GM12878 (cell line): Measurements from ENCODE around the gene CYYR1. TPM values are rescaled to one million over a fixed set of nuclear protein-coding genes. Genes with fewer than 3 reads are reported as not detected.

Source experiments
- ATAC-seq: fragments of 200-7000 bp; cut with Tn5 transposase; 3 replicates; pipeline ENCODE4 v1.9.1; 2020; ENCODE audit warnings: mild to moderate bottlenecking, moderate library complexity
- BruUV-seq: library from RNA; stranded (reverse); fragments of 400-500 nt; replicated peaks from 2 replicates; lab custom pipeline; 2021; lab: Mats Ljungman, UMichigan
- CTCF ChIA-PET: fragments of 300-600 bp; sonication (Branson Sonifier 250); formaldehyde crosslinking; extraction: SDS; loops from one replicate; lab custom pipeline; 2021; ENCODE audit warnings: inconsistent platforms; lab: Yijun Ruan, JAX
- POLR2A ChIA-PET: fragments of 350-600 bp; formaldehyde crosslinking; extraction: SDS; loops from one replicate; lab custom pipeline; 2021; ENCODE audit warnings: inconsistent platforms; lab: Charles Lee
- RAD21 ChIA-PET: fragments of 300-600 bp; sonication (Branson Sonifier 250); formaldehyde crosslinking; loops from one replicate; lab custom pipeline; 2023; ENCODE audit warnings: antibody characterized with exemption; ENCODE audit not compliant: unreplicated experiment; lab: Charles Lee
- SMC1A ChIA-PET: fragments of 300-600 bp; sonication (Branson Sonifier 250); formaldehyde crosslinking; loops from one replicate; lab custom pipeline; 2023; ENCODE audit not compliant: unreplicated experiment, uncharacterized antibody; lab: Charles Lee
- DNase-seq: peaks from one replicate; pipeline ENCODE4 v3.0.0-alpha.2; 2011; ENCODE audit warnings: low read depth, low spot score
- FAIRE-seq: peaks from 3 replicates; lab custom pipeline; 2011; peaks lifted over from hg19 to GRCh38; lab: Jason Lieb, UNC
- H2AFZ ChIP-seq: 2 replicates; pipeline ENCODE4 v1.6.0; 2011; ENCODE audit warnings: low read depth, low read length, control low read depth; ENCODE audit not compliant: control insufficient read depth
- H3K27ac ChIP-seq: 2 replicates; pipeline ENCODE4 v1.5.1; 2011; ENCODE audit warnings: control low read depth; ENCODE audit not compliant: control insufficient read depth, insufficient read depth
- H3K27me3 ChIP-seq, 2 experiments: replicated peaks in 1 of 2; 2 replicates each; pipeline versions ENCODE4 v1.6.0 to v1.6.1; 2011; ENCODE audit warnings: low read length in 1 of 2; ENCODE audit not compliant: control insufficient read depth in 2 of 2, insufficient read depth in 2 of 2
- H3K36me3 ChIP-seq, 2 experiments: 2 replicates each; pipeline ENCODE4 v1.5.1; 2011; ENCODE audit warnings: low read length in 1 of 2; ENCODE audit not compliant: control insufficient read depth in 2 of 2, insufficient read depth in 2 of 2
- H3K4me1 ChIP-seq: 2 replicates; pipeline ENCODE4 v1.6.1; 2011; ENCODE audit warnings: mild to moderate bottlenecking, low read length, moderate library complexity, mixed read lengths; ENCODE audit not compliant: control insufficient read depth, insufficient read depth
- H3K4me2 ChIP-seq: 2 replicates; pipeline ENCODE4 v1.6.0; 2011; ENCODE audit warnings: control low read depth; ENCODE audit not compliant: control insufficient read depth, insufficient read depth
- H3K4me3 ChIP-seq: fragments of 200-600 bp; sonication (generic); 2 replicates; pipeline ENCODE4 v1.5.1; 2016
- H3K79me2 ChIP-seq: 2 replicates; pipeline ENCODE4 v1.6.0; 2011; ENCODE audit warnings: low read length; ENCODE audit not compliant: control insufficient read depth, insufficient read depth
- H3K9ac ChIP-seq: 2 replicates; pipeline ENCODE4 v1.8.0; 2011; ENCODE audit warnings: low read length, control low read depth, mixed read lengths; ENCODE audit not compliant: control insufficient read depth, insufficient read depth
- H3K9me3 ChIP-seq: replicated peaks from 3 replicates; pipeline ENCODE4 v1.5.1; 2011; ENCODE audit warnings: mild to moderate bottlenecking, low read length; ENCODE audit not compliant: control insufficient read depth, insufficient read depth
- H4K20me1 ChIP-seq: 2 replicates; pipeline ENCODE4 v1.6.0; 2011; ENCODE audit not compliant: control insufficient read depth, insufficient read depth
- CEBPZ ChIP-seq: fragments of 150-350 bp; IDR thresholded peaks from 2 replicates; pipeline ENCODE4 v1.6.1; 2016; ENCODE audit warnings: low read depth, low read length
- GATAD2B ChIP-seq: fragments of 450-650 bp; conservative IDR thresholded peaks from 2 replicates; pipeline ENCODE4 v1.6.1; 2017; ENCODE audit warnings: low read depth, mild to moderate bottlenecking, moderate library complexity
- JUNB ChIP-seq: IDR thresholded peaks from 2 replicates; pipeline ENCODE4 v1.6.1; 2016; ENCODE audit warnings: antibody characterized with exemption, mild to moderate bottlenecking
- RUNX3 ChIP-seq: IDR thresholded peaks from 2 replicates; pipeline ENCODE4 v1.6.1; 2012; ENCODE audit warnings: low read length, inconsistent platforms
- ZZZ3 ChIP-seq: IDR thresholded peaks from 2 replicates; pipeline ENCODE4 v1.6.1; 2011; ENCODE audit warnings: low read depth; ENCODE audit not compliant: control insufficient read depth, insufficient read length
- WGBS: methylation state at CpG from one replicate; pipeline ENCODE4 v1.1.6; 2016; ENCODE audit warnings: low lambda C conversion rate; ENCODE audit not compliant: insufficient replicate concordance, insufficient coverage; ENCODE audit errors: missing lambda C conversion rate; 5-methylcytosine and 5-hydroxymethylcytosine counted together
- in situ Hi-C: fragments of 300-500 bp; cut with MboI; formaldehyde crosslinking; loops from 9 replicates; pipeline ENCODE4 v1.14.3; 2018; ENCODE audit warnings: mixed read lengths
- intact Hi-C: fragments of 100-400 bp; cut with micrococcal nuclease; formaldehyde crosslinking; loops from one replicate; pipeline ENCODE4 v1.14.2; 2022; ENCODE audit not compliant: unreplicated experiment
- polyA plus RNA-seq, 11 experiments: library from polyadenylated mRNA; depleted of rRNA in 4 of 11; unstranded in 6 of 11; stranded (reverse) in 5 of 11; fragments of >200 nt; fragmentation: Nextera tagmentation in 4 of 11; fragmentation: Illumina TruSeq in 1 of 11; extraction: Ambion mirVana in 4 of 11; extraction: Trizol in 1 of 11; gene quantifications; 1 replicate in 1 of 11; 2 replicates in 10 of 11; pipeline versions ENCODE4 v1.2.1 to v1.2.3, GENCODE V29; 2011 to 2016; ENCODE audit warnings: inconsistent platforms in 2 of 11, missing spikeins in 2 of 11, low read depth in 1 of 11
- total RNA-seq, 4 experiments: library from RNA; depleted of rRNA in 3 of 4; stranded (reverse); fragments of >200 nt in 3 of 4; fragmentation: Illumina TruSeq in 1 of 4; extraction: Trizol in 1 of 4; gene quantifications; 2 replicates each; pipeline versions ENCODE4 v1.2.1 to v1.2.3, GENCODE V29; 2013 to 2021

The CYYR1 gene
- total and polyA plus RNA-seq, 10 of the 15 experiments (the other 5 are each of a cell fraction or from before 2014, with no cell fraction given) = 0.11 to 0.13 TPM; not detected in 8

DNA sequence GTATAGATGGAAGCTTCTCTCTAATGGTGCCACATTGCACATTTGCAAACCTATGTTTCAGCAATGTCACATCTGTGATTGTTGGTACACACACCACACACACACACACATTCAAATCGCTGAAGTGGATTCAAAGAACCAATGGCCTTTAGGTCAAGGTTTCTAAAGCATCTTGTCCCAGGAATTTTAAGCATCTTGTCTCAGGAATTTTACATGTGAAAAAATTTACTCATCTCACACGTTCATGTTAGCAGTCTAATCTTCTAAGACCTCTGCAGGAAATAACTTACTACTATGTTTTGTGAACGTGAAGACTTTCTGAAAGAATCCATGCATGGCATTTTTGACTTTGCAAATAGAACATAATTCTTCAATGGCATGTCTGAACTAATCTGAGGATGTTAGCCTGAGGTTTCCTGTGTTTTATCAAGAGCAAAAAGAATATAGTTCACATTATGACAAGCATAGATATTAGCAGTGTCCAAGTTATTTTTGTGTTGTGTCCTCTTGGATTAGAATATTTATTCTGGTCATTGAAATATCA is 125.1 kb downstream of the CYYR1 start:
- Histone ChIP-seq H3K4me2 (no peak overlapping the region), H3K9ac (no peak overlapping the region)
- WGBS = 19% methylated on average over 3 of the region's 3 CpGs

More for the DNA sequence above, 125.1 kb downstream of the CYYR1 start:
- in situ Hi-C loops = no loop called here
- Histone ChIP-seq H4K20me1 (no peaks in the 10 kb centered on the region), H3K36me3 (no peaks in the 10 kb centered on the region), H2AFZ (no peak overlapping the region), H3K79me2 (no peaks in the 10 kb centered on the region), H3K27ac (no peak overlapping the region), H3K4me3 (no peak overlapping the region), H3K9me3 (no peaks in the 10 kb centered on the region), H3K4me1 (no peaks in the 10 kb centered on the region), H3K27me3 (no peaks in the 10 kb centered on the region)
- DNase-seq (no peak), ATAC-seq (no peak), FAIRE-seq (no peak)
- SMC1A ChIA-PET = no interaction called here
- RAD21 ChIA-PET = no interaction called here
- TF ChIP-seq GATAD2B = no peak
- TF ChIP-seq ZZZ3 = no peak
- TF ChIP-seq RUNX3 = no peak
- TF ChIP-seq JUNB = no peak
- no peak for TF ChIP-seq CEBPZ
- POLR2A ChIA-PET = no interaction called here
- CTCF ChIA-PET = no interaction called here
- intact Hi-C loops = no loop called here
- BruUV-seq = no TSS peak
